MM.1S (cell line): ENCODE data around the gene EZH1.

Source experiments
- EZH2 ChIP-seq: fragments of 300-600 bp; sonication (generic); optimal IDR thresholded peaks from 2 replicates; pipeline ENCODE3; 2017; ENCODE audit warnings: low read depth, mild to moderate bottlenecking, antibody characterized with exemption, low read length, mixed read lengths
- EZH2phosphoT487 ChIP-seq: fragments of 300-600 bp; sonication (generic); IDR thresholded peaks from 2 replicates; pipeline ENCODE4 v1.6.1; 2018; ENCODE audit warnings: antibody characterized with exemption, low read length
- TF ChIP-seq, protein P1 (sequence below): fragments of 300-600 bp; sonication (generic); IDR thresholded peaks from 2 replicates; pipeline ENCODE4 v1.5.1; 2016; ENCODE audit warnings: antibody characterized with exemption, low read length, mixed read lengths

DNA sequence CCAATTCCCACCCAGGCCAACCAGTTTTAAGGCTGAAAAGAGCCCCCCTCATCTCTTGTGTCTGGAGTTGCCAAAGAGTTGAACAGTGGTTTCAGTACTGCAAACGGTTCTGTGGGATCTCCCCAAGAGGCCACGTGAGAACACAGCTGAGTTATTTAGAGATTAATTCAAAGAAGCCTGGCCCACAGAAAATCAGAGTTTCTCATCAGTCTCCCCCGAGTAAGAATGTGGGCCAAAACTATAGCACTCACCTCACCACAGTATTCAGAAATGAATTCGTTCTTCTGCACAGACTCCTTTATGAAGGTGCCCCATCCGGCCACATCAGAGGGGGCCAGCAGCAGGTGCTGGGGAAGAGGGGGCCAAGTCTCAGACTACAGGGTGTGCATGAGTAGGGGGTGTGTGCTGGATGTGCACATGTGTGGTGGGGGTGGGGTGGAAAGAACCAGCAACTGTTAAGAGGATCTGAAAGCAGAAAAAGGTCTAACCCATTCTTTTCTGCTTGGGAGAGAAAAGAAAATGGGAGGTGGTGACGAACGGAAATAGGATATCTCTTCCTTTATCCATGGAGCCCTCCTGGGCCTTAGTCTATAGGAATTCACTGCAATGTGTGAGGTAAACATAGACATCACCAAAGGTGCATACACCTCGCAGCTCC lies 39.9 kb downstream of the EZH1 start:
- TF ChIP-seq EZH2 (no peak), EZH2phosphoT487 (no peak)
- TF ChIP-seq, protein P1, sequence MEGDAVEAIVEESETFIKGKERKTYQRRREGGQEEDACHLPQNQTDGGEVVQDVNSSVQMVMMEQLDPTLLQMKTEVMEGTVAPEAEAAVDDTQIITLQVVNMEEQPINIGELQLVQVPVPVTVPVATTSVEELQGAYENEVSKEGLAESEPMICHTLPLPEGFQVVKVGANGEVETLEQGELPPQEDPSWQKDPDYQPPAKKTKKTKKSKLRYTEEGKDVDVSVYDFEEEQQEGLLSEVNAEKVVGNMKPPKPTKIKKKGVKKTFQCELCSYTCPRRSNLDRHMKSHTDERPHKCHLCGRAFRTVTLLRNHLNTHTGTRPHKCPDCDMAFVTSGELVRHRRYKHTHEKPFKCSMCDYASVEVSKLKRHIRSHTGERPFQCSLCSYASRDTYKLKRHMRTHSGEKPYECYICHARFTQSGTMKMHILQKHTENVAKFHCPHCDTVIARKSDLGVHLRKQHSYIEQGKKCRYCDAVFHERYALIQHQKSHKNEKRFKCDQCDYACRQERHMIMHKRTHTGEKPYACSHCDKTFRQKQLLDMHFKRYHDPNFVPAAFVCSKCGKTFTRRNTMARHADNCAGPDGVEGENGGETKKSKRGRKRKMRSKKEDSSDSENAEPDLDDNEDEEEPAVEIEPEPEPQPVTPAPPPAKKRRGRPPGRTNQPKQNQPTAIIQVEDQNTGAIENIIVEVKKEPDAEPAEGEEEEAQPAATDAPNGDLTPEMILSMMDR = no peak
